GM19023 (cell line): ENCODE measurements around the gene RRP12.
"Not testable (repeated sequence)": the region's sequence is repeated elsewhere in the genome, so short reads cannot be mapped to it uniquely, and the experiment has no call there.

Experiments used
- ATAC-seq: cut with Tn5 transposase; IDR thresholded peaks from one replicate; pipeline ENCODE4 v1.9.1; 2021; ENCODE audit warnings: mild to moderate bottlenecking, moderate library complexity; ENCODE audit not compliant: unreplicated experiment

Gene RRP12

GRCh38 chr10:97408496-97408992, 7.4 kb upstream of the RRP12 start:
- ATAC-seq, result no peak

GRCh38 chr10:97407952-97408248, 6.8 kb upstream of the RRP12 start:
- no peak for ATAC-seq

GRCh38 chr10:97407211-97407951, 6.2 kb upstream of the RRP12 start:
- peak; percentile 95 for ATAC-seq

GRCh38 chr10:97406483-97406882, 5.3 kb upstream of the RRP12 start:
- not testable (repeated sequence) for ATAC-seq

- no peak for ATAC-seq
These were observed 4.9 kb upstream of the RRP12 start for GRCh38 chr10:97406064-97406463.

GRCh38 chr10:97404044-97404443, 2.9 kb upstream of the RRP12 start:
- ATAC-seq, result no peak

GRCh38 chr10:97401455-97401919, 347 bp upstream of the RRP12 start:
- no peak for ATAC-seq

- ATAC-seq, result no peak
These were observed 1.1 kb downstream of the RRP12 start for GRCh38 chr10:97399843-97400545.

GRCh38 chr10:97396056-97396455, 5.1 kb downstream of the RRP12 start:
- ATAC-seq, result no peak

GRCh38 chr10:97393034-97393573, 8.0 kb downstream of the RRP12 start:
- ATAC-seq, result no peak

GRCh38 chr10:97390091-97390490, 11.0 kb downstream of the RRP12 start:
- ATAC-seq, result no peak

GRCh38 chr10:97388152-97388551, 13.0 kb downstream of the RRP12 start:
- ATAC-seq, result no peak

- no peak for ATAC-seq
These were observed 15.6 kb downstream of the RRP12 start for GRCh38 chr10:97385565-97385964.

GRCh38 chr10:97384641-97385040, 16.5 kb downstream of the RRP12 start:
- no peak for ATAC-seq

- ATAC-seq, result no peak
These were observed 17.0 kb downstream of the RRP12 start for GRCh38 chr10:97384156-97384555.

GRCh38 chr10:97383159-97383558, 18.0 kb downstream of the RRP12 start:
- no peak for ATAC-seq

GRCh38 chr10:97381626-97382025, 19.5 kb downstream of the RRP12 start:
- ATAC-seq, result no peak

GRCh38 chr10:97380516-97380915, 20.6 kb downstream of the RRP12 start:
- ATAC-seq, result no peak

GRCh38 chr10:97378933-97379921, 21.9 kb downstream of the RRP12 start:
- ATAC-seq, result no peak

- ATAC-seq, result no peak
These were observed 24.7 kb downstream of the RRP12 start for GRCh38 chr10:97376413-97376812.

GRCh38 chr10:97373456-97373855, 27.7 kb downstream of the RRP12 start:
- no peak for ATAC-seq
